ENCODE data around the gene RIOK2. TPM values are rescaled to one million over a fixed set of nuclear protein-coding genes. Genes with fewer than 3 reads are reported as not detected.
"Not testable (repeated sequence)": the region's sequence is repeated elsewhere in the genome, so short reads cannot be mapped to it uniquely, and the experiment has no call there.

Gene RIOK2
- total RNA-seq, 6 experiments from 2014 or later: 37.4 to 48.7 (median 42.0) TPM

GRCh38 chr5:97194366-97194765, 11.3 kb upstream of the RIOK2 start:
- TF ChIP-seq, protein P1, sequence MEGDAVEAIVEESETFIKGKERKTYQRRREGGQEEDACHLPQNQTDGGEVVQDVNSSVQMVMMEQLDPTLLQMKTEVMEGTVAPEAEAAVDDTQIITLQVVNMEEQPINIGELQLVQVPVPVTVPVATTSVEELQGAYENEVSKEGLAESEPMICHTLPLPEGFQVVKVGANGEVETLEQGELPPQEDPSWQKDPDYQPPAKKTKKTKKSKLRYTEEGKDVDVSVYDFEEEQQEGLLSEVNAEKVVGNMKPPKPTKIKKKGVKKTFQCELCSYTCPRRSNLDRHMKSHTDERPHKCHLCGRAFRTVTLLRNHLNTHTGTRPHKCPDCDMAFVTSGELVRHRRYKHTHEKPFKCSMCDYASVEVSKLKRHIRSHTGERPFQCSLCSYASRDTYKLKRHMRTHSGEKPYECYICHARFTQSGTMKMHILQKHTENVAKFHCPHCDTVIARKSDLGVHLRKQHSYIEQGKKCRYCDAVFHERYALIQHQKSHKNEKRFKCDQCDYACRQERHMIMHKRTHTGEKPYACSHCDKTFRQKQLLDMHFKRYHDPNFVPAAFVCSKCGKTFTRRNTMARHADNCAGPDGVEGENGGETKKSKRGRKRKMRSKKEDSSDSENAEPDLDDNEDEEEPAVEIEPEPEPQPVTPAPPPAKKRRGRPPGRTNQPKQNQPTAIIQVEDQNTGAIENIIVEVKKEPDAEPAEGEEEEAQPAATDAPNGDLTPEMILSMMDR (IDR thresholded peaks at IDR 0.05): no peak
- no peak for DNase-seq
- no peaks in the 10 kb centered on the region for H3K9me3 Mint-ChIP-seq

DNA sequence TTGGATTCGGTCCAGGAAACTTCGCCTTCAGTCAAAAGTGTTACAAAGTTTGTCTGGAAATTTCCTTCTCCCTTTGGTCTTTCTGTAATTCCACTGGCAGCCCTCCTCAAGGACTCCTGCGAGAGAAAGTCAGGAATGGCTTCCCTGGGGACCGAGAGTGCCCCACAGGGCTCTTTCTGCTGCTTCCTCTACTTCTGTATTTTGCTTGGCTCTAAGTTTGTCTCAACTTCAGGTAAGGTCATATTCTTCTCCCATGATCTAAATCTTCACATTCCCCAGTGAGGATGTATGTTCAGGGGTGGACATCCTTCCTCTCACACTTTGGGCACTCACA, 10.3 kb upstream of the RIOK2 start:
- Mint-ChIP-seq H3K4me3 (no peak overlapping the region), H3K27me3 (ENCODE audit: insufficient read depth) (no peaks in the 10 kb centered on the region; the same call in 1 of the 2 replicates), H3K36me3 (ENCODE audit: low read depth) (peaks cover 3% of the 10 kb centered on the region; the same call in 1 of the 2 replicates), H3K27ac (no peak overlapping the region), H3K4me1 (ENCODE audit: low read depth) (peaks cover 6% of the 10 kb centered on the region), H3K9me3 (no peaks in the 10 kb centered on the region)
- no peak for DNase-seq
- TF ChIP-seq, protein P1 (IDR thresholded peaks at IDR 0.05): no peak

More at GRCh38 chr5:97194366-97194765, 11.3 kb upstream of the RIOK2 start:
- H3K4me3 Mint-ChIP-seq: no peak overlapping the region
- H3K36me3 Mint-ChIP-seq (ENCODE audit: low read depth): peaks cover 3% of the 10 kb centered on the region; the same call in 1 of the 2 replicates
- H3K27ac Mint-ChIP-seq: no peak overlapping the region
- peaks cover 6% of the 10 kb centered on the region for H3K4me1 Mint-ChIP-seq (ENCODE audit: low read depth)
- H3K27me3 Mint-ChIP-seq (ENCODE audit: insufficient read depth): no peaks in the 10 kb centered on the region; the same call in 1 of the 2 replicates

- Mint-ChIP-seq H3K36me3 (ENCODE audit: low read depth) (peaks cover 3% of the 10 kb centered on the region; the same call in 1 of the 2 replicates), H3K4me1 (ENCODE audit: low read depth) (peaks cover 6% of the 10 kb centered on the region), H3K4me3 (no peak overlapping the region), H3K9me3 (no peaks in the 10 kb centered on the region), H3K27ac (no peak overlapping the region), H3K27me3 (ENCODE audit: insufficient read depth) (no peaks in the 10 kb centered on the region; the same call in 1 of the 2 replicates)
- DNase-seq: no peak
- TF ChIP-seq, protein P1 (IDR thresholded peaks at IDR 0.05): no peak
These were observed 9.7 kb upstream of the RIOK2 start for GRCh38 chr5:97192580-97193354.

- Mint-ChIP-seq H3K27me3 (ENCODE audit: insufficient read depth) (no peaks in the 10 kb centered on the region; the same call in 1 of the 2 replicates), H3K4me1 (ENCODE audit: low read depth) (peaks cover 6% of the 10 kb centered on the region), H3K36me3 (ENCODE audit: low read depth) (peaks cover 3% of the 10 kb centered on the region; the same call in 1 of the 2 replicates), H3K27ac (no peak overlapping the region), H3K4me3 (no peak overlapping the region), H3K9me3 (no peaks in the 10 kb centered on the region)
- TF ChIP-seq, protein P1 (IDR thresholded peaks at IDR 0.05): no peak
- no peak for DNase-seq
These were observed 8.8 kb upstream of the RIOK2 start for GRCh38 chr5:97191893-97192292.

DNA sequence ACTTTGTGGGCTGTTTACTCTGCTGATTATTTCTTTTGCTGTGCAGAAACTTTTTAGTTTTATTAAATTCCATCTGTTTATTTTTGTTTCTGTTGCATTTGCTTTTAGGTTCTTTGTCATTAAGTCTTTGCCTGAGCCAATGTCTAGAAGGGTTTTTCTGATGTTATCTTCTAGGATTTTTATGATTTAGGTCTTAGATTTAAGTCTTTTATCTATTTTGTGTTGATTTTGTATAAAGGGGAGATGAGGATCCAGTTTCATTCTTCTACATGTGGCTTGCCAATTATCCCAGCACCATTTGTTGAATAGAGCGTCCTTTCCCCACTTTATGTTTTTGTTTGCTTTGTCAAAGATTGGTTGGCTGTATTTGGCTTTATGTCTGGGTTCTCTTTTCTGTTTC, 6.5 kb upstream of the RIOK2 start:
- not testable (repeated sequence) for H3K27ac Mint-ChIP-seq; H3K4me1 Mint-ChIP-seq (ENCODE audit: low read depth); H3K4me3 Mint-ChIP-seq; DNase-seq; H3K27me3 Mint-ChIP-seq (ENCODE audit: insufficient read depth); H3K9me3 Mint-ChIP-seq; H3K36me3 Mint-ChIP-seq (ENCODE audit: low read depth)

DNA sequence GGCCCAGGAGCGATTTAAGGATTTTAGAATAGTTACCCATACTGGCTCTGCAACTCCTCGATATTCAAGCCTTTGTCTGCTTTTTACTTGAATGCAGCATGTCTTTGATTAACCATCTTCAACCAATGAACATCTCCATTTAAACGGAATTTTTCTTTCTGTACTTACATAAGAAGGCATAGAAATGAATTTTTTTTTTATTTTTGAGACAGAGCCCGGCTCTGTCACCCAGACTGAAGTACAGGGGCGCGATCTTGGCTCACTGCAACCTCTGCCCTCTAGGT, 825 bp upstream of the RIOK2 start:
- H3K27me3 Mint-ChIP-seq (ENCODE audit: insufficient read depth): peaks cover 2% of the 10 kb centered on the region; the same call in 1 of the 2 replicates
- TF ChIP-seq, protein P1 (IDR thresholded peaks at IDR 0.05): no peak
- peak overlapping the region; percentile 99 for H3K27ac Mint-ChIP-seq
- peak overlapping the region; percentile 97 for H3K4me3 Mint-ChIP-seq
- no peaks in the 10 kb centered on the region; the same call in 1 of the 2 replicates for H3K9me3 Mint-ChIP-seq
- peaks cover 38% of the 10 kb centered on the region for H3K4me1 Mint-ChIP-seq (ENCODE audit: low read depth)
- peaks cover 34% of the 10 kb centered on the region for H3K36me3 Mint-ChIP-seq (ENCODE audit: low read depth)
- DNase-seq: no peak

Measured in HFFc6 (cell line).